PC-9 (cell line): ENCODE data around the gene CD1B. TPM values are rescaled to one million over a fixed set of nuclear protein-coding genes. Genes with fewer than 3 reads are reported as not detected.

ENCODE experiments used
- BruUV-seq: library from RNA; stranded (reverse); fragments of 400-500 nt; replicated peaks from 2 replicates; lab custom pipeline; 2021; lab: Mats Ljungman, UMichigan
- CTCF ChIA-PET: fragments of 300-600 bp; sonication (Branson Sonifier 250); formaldehyde crosslinking; loops from one replicate; lab custom pipeline; 2022; ENCODE audit warnings: antibody characterized with exemption; lab: Charles Lee
- POLR2A ChIA-PET: fragments of 300-600 bp; sonication (Branson Sonifier 250); formaldehyde crosslinking; loops from one replicate; lab custom pipeline; 2022; ENCODE audit warnings: antibody characterized with exemption; ENCODE audit not compliant: unreplicated experiment; lab: Charles Lee
- DNase-seq, 2 experiments: peaks; one replicate each; pipeline versions ENCODE4 v3.0.0 to v3.0.0-alpha.2; 2015 to 2022; ENCODE audit warnings: mixed read lengths in 1 of 2
- H2AFZ ChIP-seq: fragments of 200-600 bp; sonication (generic); 2 replicates; pipeline ENCODE4 v1.8.1; 2017; ENCODE audit warnings: antibody characterized with exemption
- H3F3A ChIP-seq: fragments of 200-600 bp; sonication (generic); 2 replicates; pipeline ENCODE4 v1.8.1; 2017; ENCODE audit warnings: antibody characterized with exemption, mild to moderate bottlenecking, low read depth; ENCODE audit not compliant: insufficient read depth
- H3K27ac ChIP-seq: fragments of 200-600 bp; sonication (generic); 2 replicates; pipeline ENCODE4 v1.6.1; 2016; ENCODE audit warnings: mixed run types
- H3K27me3 ChIP-seq: fragments of 200-600 bp; sonication (generic); 2 replicates; pipeline ENCODE4 v1.6.1; 2016; ENCODE audit warnings: low read depth, mixed run types; ENCODE audit not compliant: insufficient read depth
- H3K36me3 ChIP-seq: fragments of 200-600 bp; sonication (generic); 2 replicates; pipeline ENCODE4 v1.6.1; 2016; ENCODE audit warnings: low read depth, mixed run types
- H3K4me1 ChIP-seq: fragments of 200-600 bp; sonication (generic); replicated peaks from 2 replicates; pipeline ENCODE4 v1.6.1; 2016; ENCODE audit warnings: mixed run types; ENCODE audit not compliant: insufficient read depth
- H3K4me2 ChIP-seq: fragments of 200-600 bp; sonication (generic); 2 replicates; pipeline ENCODE4 v1.6.1; 2017; ENCODE audit warnings: mixed run types
- H3K4me3 ChIP-seq: fragments of 200-600 bp; sonication (generic); 2 replicates; pipeline ENCODE4 v1.6.1; 2016; ENCODE audit warnings: mixed run types
- H3K79me2 ChIP-seq: fragments of 200-600 bp; sonication (generic); 2 replicates; pipeline ENCODE4 v1.6.1; 2017; ENCODE audit warnings: low read depth, mixed run types
- H3K9me2 ChIP-seq: fragments of 200-600 bp; sonication (generic); 2 replicates; pipeline ENCODE4 v1.8.1; 2017; ENCODE audit warnings: mild to moderate bottlenecking; ENCODE audit not compliant: insufficient read depth
- H3K9me3 ChIP-seq: fragments of 200-600 bp; sonication (generic); 2 replicates; pipeline ENCODE4 v1.8.1; 2016; ENCODE audit warnings: low read depth; ENCODE audit not compliant: insufficient read depth
- H4K20me1 ChIP-seq: fragments of 200-600 bp; sonication (generic); 2 replicates; pipeline ENCODE4 v1.8.1; 2017; ENCODE audit not compliant: insufficient read depth
- EZH2 ChIP-seq: fragments of 200-600 bp; sonication (generic); IDR thresholded peaks from 2 replicates; pipeline ENCODE4 v1.8.0; 2017; ENCODE audit warnings: antibody characterized with exemption, low read depth
- intact Hi-C: fragments of 100-400 bp; cut with micrococcal nuclease; formaldehyde crosslinking; loops from one replicate; pipeline ENCODE4 v1.10.0; 2022; ENCODE audit not compliant: unreplicated experiment
- total RNA-seq: library from RNA; stranded (reverse); gene quantifications from 2 replicates; pipeline ENCODE4 v1.2.3, GENCODE V29; 2021
- TF ChIP-seq, protein P1 (sequence below): fragments of 200-600 bp; sonication (generic); conservative IDR thresholded peaks from 2 replicates; pipeline ENCODE4 v1.6.1; 2017; ENCODE audit warnings: mixed run types, antibody characterized with exemption, mild to moderate bottlenecking, moderate library complexity

CD1B gene
- total RNA-seq, 1 experiment from 2014 or later: not detected

DNA sequence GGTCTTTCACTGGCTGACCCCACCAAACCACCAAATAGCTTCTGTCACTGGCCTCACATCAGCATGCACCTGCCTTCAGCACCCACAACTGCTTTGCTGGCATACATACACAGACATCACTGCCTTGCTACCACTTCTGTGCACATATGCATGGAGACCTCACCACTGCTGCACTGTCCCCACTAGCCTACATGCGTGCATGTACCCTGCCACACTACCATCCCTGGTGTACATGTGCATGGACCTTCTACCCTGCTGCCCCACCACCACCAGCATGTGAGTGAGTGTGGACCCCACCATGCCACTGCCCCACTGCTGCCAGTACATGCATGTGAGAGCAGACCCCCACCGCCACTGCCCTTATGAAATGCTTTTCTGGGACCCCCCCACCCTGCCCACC is 35.5 kb downstream of the CD1B start:
- intact Hi-C loops: no loop called here
- Histone ChIP-seq H3K27me3 (no peaks in the 10 kb centered on the region), H3K27ac (no peak overlapping the region), H3K4me2 (no peak overlapping the region), H3K4me3 (no peak overlapping the region), H3K9me2 (no peaks in the 10 kb centered on the region), H2AFZ (no peak overlapping the region), H3K4me1 (no peaks in the 10 kb centered on the region), H3K79me2 (no peaks in the 10 kb centered on the region), H3F3A (no peaks in the 10 kb centered on the region), H4K20me1 (no peaks in the 10 kb centered on the region), H3K36me3 (no peaks in the 10 kb centered on the region), H3K9me3 (no peaks in the 10 kb centered on the region)
- no peak for DNase-seq
- no TSS peak for BruUV-seq
- ChIA-PET CTCF (no interaction called here), POLR2A (no interaction called here)
- TF ChIP-seq, protein P1, sequence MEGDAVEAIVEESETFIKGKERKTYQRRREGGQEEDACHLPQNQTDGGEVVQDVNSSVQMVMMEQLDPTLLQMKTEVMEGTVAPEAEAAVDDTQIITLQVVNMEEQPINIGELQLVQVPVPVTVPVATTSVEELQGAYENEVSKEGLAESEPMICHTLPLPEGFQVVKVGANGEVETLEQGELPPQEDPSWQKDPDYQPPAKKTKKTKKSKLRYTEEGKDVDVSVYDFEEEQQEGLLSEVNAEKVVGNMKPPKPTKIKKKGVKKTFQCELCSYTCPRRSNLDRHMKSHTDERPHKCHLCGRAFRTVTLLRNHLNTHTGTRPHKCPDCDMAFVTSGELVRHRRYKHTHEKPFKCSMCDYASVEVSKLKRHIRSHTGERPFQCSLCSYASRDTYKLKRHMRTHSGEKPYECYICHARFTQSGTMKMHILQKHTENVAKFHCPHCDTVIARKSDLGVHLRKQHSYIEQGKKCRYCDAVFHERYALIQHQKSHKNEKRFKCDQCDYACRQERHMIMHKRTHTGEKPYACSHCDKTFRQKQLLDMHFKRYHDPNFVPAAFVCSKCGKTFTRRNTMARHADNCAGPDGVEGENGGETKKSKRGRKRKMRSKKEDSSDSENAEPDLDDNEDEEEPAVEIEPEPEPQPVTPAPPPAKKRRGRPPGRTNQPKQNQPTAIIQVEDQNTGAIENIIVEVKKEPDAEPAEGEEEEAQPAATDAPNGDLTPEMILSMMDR: no peak
- TF ChIP-seq EZH2: no peak

DNA sequence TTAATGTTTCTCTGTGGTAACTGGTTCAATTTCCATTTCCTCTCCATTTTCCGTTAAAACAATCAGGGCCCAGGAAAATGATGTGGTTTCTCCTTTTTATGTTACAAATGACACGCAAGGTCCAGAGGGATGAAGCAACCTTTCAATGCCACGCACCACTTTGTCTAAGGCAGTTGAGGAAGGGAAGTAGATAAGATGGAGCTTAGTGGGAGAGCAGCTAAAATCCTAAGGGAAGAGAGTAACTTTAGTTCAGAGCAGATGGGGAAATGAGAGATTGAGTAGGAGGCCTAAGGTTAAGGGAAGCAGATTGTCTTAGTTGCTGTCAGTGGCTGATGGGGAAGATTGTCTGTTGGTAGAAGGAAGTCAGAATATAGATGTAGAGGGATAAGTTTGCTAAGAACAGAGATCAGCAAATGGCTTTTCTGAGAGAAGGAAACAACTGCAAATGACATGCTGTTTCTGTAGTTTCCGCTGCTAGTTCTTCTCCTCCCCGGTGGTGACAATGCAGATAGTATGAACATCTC is 40.9 kb downstream of the CD1B start:
- H3K4me2 ChIP-seq: no peak overlapping the region
- H3K27me3 ChIP-seq: no peaks in the 10 kb centered on the region
- no peak for TF ChIP-seq EZH2
- TF ChIP-seq, protein P1: no peak
- ChIA-PET CTCF (no interaction called here), POLR2A (no interaction called here)
- no peak overlapping the region for H3K27ac ChIP-seq
- no peaks in the 10 kb centered on the region for H3K79me2 ChIP-seq
- no peak overlapping the region for H2AFZ ChIP-seq
- no peaks in the 10 kb centered on the region for H3K9me2 ChIP-seq
- intact Hi-C loops: no loop called here
- no peaks in the 10 kb centered on the region for H3F3A ChIP-seq
- no peak overlapping the region for H3K4me3 ChIP-seq
- BruUV-seq: no TSS peak
- H4K20me1 ChIP-seq: no peaks in the 10 kb centered on the region
- DNase-seq: no peak
- no peaks in the 10 kb centered on the region for H3K9me3 ChIP-seq
- H3K36me3 ChIP-seq: no peaks in the 10 kb centered on the region
- no peaks in the 10 kb centered on the region for H3K4me1 ChIP-seq

DNA sequence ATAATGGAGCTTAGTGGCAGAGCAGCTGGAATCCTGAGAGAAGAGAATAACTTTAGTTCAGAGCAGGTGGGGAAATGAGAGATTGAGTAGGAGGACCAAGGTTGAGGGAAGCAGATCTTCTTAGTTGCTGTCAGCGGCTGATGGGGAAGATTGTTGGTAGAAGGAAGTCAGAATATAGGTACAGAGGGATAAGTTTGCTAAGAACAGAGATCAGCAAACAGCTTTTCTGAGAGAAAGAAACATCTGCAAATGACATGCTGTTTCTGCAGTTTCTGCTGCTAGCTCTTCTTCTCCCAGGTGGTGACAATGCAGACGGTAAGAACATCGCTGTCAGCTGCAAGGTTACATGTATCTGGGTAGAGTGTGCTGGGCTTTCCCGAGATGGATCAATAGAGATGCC is 41.5 kb downstream of the CD1B start, which contains the start of gene CD1C:
TSS of gene CD1C (plus strand) at position 113 of the 400 bp plus-strand sequence. CDS start at position 255, 142 bp downstream.
- Histone ChIP-seq H3K27ac (no peak within 1 kb of the TSS), H3K79me2 (no peaks in the 10 kb centered on the region), H4K20me1 (no peaks in the 10 kb centered on the region), H3K9me3 (no peaks in the 10 kb centered on the region), H3K4me1 (no peaks in the 10 kb centered on the region), H3K27me3 (no peaks in the 10 kb centered on the region), H3K4me2 (no peak within 1 kb of the TSS), H3K9me2 (no peaks in the 10 kb centered on the region), H3F3A (no peaks in the 10 kb centered on the region), H2AFZ (no peak within 1 kb of the TSS), H3K4me3 (no peak within 1 kb of the TSS), H3K36me3 (no peaks in the 10 kb centered on the region)
- no TSS peak for BruUV-seq
- no peak for DNase-seq
- ChIA-PET CTCF (no interaction called here), POLR2A (no interaction called here)
- intact Hi-C loops: no loop called here
- TF ChIP-seq EZH2: no peak
- TF ChIP-seq, protein P1: no peak
